Suprapubic skin (tissue), 4 donors: ENCODE data around the gene NR0B2.

Experiments
- POLR2A ChIP-seq, 2 donors: fragments of 450-650 bp; IDR thresholded peaks; one replicate each; pipeline ENCODE4 v1.6.1; 2017; ENCODE audit warnings: antibody characterized with exemption in 2 of 2, mild to moderate bottlenecking in 2 of 2, moderate library complexity in 2 of 2
- POLR2AphosphoS5 ChIP-seq, 3 donors: sonication (generic); formaldehyde crosslinking; IDR thresholded peaks; one replicate each; pipeline ENCODE4 v1.6.1; 2017; ENCODE audit warnings: antibody characterized with exemption in 3 of 3
- TF ChIP-seq, protein P1 (sequence below), 2 donors: fragments of 200-600 bp in 1 of 2; fragments of 450-650 bp in 1 of 2; sonication (generic) in 1 of 2; IDR thresholded peaks; one replicate each; pipeline ENCODE4 v1.5.1; 2016 to 2019; ENCODE audit warnings: antibody characterized with exemption in 2 of 2, mild to moderate bottlenecking in 1 of 2, moderate library complexity in 1 of 2

GRCh38 chr1:26941311-26941710 lies 27.5 kb upstream of the NR0B2 start:
- TF ChIP-seq, protein P1, sequence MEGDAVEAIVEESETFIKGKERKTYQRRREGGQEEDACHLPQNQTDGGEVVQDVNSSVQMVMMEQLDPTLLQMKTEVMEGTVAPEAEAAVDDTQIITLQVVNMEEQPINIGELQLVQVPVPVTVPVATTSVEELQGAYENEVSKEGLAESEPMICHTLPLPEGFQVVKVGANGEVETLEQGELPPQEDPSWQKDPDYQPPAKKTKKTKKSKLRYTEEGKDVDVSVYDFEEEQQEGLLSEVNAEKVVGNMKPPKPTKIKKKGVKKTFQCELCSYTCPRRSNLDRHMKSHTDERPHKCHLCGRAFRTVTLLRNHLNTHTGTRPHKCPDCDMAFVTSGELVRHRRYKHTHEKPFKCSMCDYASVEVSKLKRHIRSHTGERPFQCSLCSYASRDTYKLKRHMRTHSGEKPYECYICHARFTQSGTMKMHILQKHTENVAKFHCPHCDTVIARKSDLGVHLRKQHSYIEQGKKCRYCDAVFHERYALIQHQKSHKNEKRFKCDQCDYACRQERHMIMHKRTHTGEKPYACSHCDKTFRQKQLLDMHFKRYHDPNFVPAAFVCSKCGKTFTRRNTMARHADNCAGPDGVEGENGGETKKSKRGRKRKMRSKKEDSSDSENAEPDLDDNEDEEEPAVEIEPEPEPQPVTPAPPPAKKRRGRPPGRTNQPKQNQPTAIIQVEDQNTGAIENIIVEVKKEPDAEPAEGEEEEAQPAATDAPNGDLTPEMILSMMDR (IDR thresholded peaks at IDR 0.05), result no peak
- TF ChIP-seq POLR2AphosphoS5 (IDR thresholded peaks at IDR 0.05) (no peak), POLR2A (IDR thresholded peaks at IDR 0.05) (no peak)
